GM08714 (cell line): ENCODE measurements around the gene TEPSIN.

Source experiments
- H3K4me3 ChIP-seq: fragments of 200-500 bp; sonication (Bioruptor generic); 2 replicates; pipeline ENCODE4 v1.5.1; 2014; ENCODE audit warnings: mild to moderate bottlenecking, low read length, inconsistent platforms
- ZNF274 ChIP-seq: IDR thresholded peaks from 2 replicates; pipeline ENCODE4 v1.6.1; 2012; ENCODE audit warnings: mild to moderate bottlenecking, low read depth, low read length

Gene TEPSIN

GRCh38 chr17:81249223-81250040 is 10.6 kb upstream of the TEPSIN start:
- no peak overlapping the region for H3K4me3 ChIP-seq
- TF ChIP-seq ZNF274 = no peak

- H3K4me3 ChIP-seq = no peak overlapping the region
- TF ChIP-seq ZNF274 = no peak
Measured at GRCh38 chr17:81248649-81249048, 9.8 kb upstream of the TEPSIN start.

GRCh38 chr17:81247339-81247990 is 8.6 kb upstream of the TEPSIN start:
- H3K4me3 ChIP-seq = no peak overlapping the region
- TF ChIP-seq ZNF274 = no peak

- no peak overlapping the region for H3K4me3 ChIP-seq
- no peak for TF ChIP-seq ZNF274
Measured at GRCh38 chr17:81246679-81247338, 8.0 kb upstream of the TEPSIN start.

GRCh38 chr17:81246343-81246670 is 7.5 kb upstream of the TEPSIN start:
- TF ChIP-seq ZNF274 = no peak
- H3K4me3 ChIP-seq = no peak overlapping the region

- no peak overlapping the region for H3K4me3 ChIP-seq
- TF ChIP-seq ZNF274 = no peak
Measured at GRCh38 chr17:81245665-81246342, 6.9 kb upstream of the TEPSIN start.

- H3K4me3 ChIP-seq = no peak overlapping the region
- no peak for TF ChIP-seq ZNF274
Measured at GRCh38 chr17:81245024-81245664, 6.3 kb upstream of the TEPSIN start.

- TF ChIP-seq ZNF274 = no peak
- no peak overlapping the region for H3K4me3 ChIP-seq
Measured at GRCh38 chr17:81244358-81245023, 5.6 kb upstream of the TEPSIN start.

- H3K4me3 ChIP-seq = no peak overlapping the region
- TF ChIP-seq ZNF274 = no peak
Measured at GRCh38 chr17:81243333-81243664, 4.4 kb upstream of the TEPSIN start.

GRCh38 chr17:81242421-81243332 is 3.8 kb upstream of the TEPSIN start:
- no peak for TF ChIP-seq ZNF274
- H3K4me3 ChIP-seq = no peak overlapping the region

GRCh38 chr17:81241648-81242420 is 3.0 kb upstream of the TEPSIN start:
- H3K4me3 ChIP-seq = no peak overlapping the region
- no peak for TF ChIP-seq ZNF274

- TF ChIP-seq ZNF274 = no peak
- no peak overlapping the region for H3K4me3 ChIP-seq
Measured at GRCh38 chr17:81241203-81241602, 2.3 kb upstream of the TEPSIN start.
